GM12875 (cell line): Measurements from ENCODE around the gene CNOT3.

Experiments
- H3K4me3 ChIP-seq: one replicate; pipeline ENCODE4 v1.5.1; 2011; ENCODE audit warnings: low read depth, low read length, control low read depth
- CTCF ChIP-seq: IDR thresholded peaks from 2 replicates; pipeline ENCODE4 v1.5.1; 2011; ENCODE audit warnings: low read depth, mild to moderate bottlenecking, control low read depth, inconsistent platforms, low read length, moderate library complexity, borderline replicate concordance; ENCODE audit not compliant: insufficient read depth

CNOT3 gene

GRCh38 chr19:54100561-54100960, 37.0 kb upstream of the CNOT3 start, which contains the start of gene OSCAR:
Gene OSCAR (minus strand): TSS chr19:54100803. CDS start chr19:54100792, 11 bp downstream.
- H3K4me3 ChIP-seq: no peak within 1 kb of the TSS
- no peak for TF ChIP-seq CTCF

- peak within 1 kb of the TSS; percentile 95 for H3K4me3 ChIP-seq
- no peak for TF ChIP-seq CTCF
Measured at GRCh38 chr19:54102421-54103169, 35.0 kb upstream of the CNOT3 start, which contains the start of gene NDUFA3. Gene NDUFA3 (plus strand): TSS chr19:54102855. CDS start chr19:54102879, 24 bp downstream.

- no peak for TF ChIP-seq CTCF
Measured at GRCh38 chr19:54104998-54105715, 32.4 kb upstream of the CNOT3 start.

GRCh38 chr19:54105796-54106195, 31.8 kb upstream of the CNOT3 start:
- H3K4me3 ChIP-seq: no peak overlapping the region
- no peak for TF ChIP-seq CTCF

More at GRCh38 chr19:54104998-54105715, 32.4 kb upstream of the CNOT3 start:
- no peak overlapping the region for H3K4me3 ChIP-seq

GRCh38 chr19:54106716-54107115, 30.8 kb upstream of the CNOT3 start:
- TF ChIP-seq CTCF: no peak
- H3K4me3 ChIP-seq: no peak overlapping the region

- H3K4me3 ChIP-seq: no peak overlapping the region
- TF ChIP-seq CTCF: no peak
Measured at GRCh38 chr19:54107876-54108490, 29.6 kb upstream of the CNOT3 start.
